Liver (tissue), 9 donors: Measurements from ENCODE around the gene ARHGEF10L. TPM values are rescaled to one million over a fixed set of nuclear protein-coding genes. Genes with fewer than 3 reads are reported as not detected.

Experiments
- DNase-seq: peaks from one replicate; pipeline ENCODE4 v3.0.0-alpha.2; 2017; ENCODE audit warnings: low spot score
- H3K27ac ChIP-seq, 2 donors: one replicate each; pipeline ENCODE4 v1.7.0; 2013; ENCODE audit warnings: inconsistent platforms in 2 of 2, low read length in 2 of 2, control low read depth in 1 of 2, low read depth in 1 of 2, mild to moderate bottlenecking in 1 of 2
- H3K27me3 ChIP-seq, 4 donors: one replicate each; pipeline versions ENCODE4 v1.6.1 to v1.7.0; 2013; ENCODE audit warnings: low read length in 3 of 4, inconsistent platforms in 1 of 4, mild to moderate bottlenecking in 1 of 4, moderate library complexity in 1 of 4; ENCODE audit not compliant: control insufficient read depth in 4 of 4, insufficient read depth in 4 of 4
- H3K36me3 ChIP-seq, 4 donors: one replicate each; pipeline versions ENCODE4 v1.6.1 to v1.7.0; 2013; ENCODE audit warnings: low read length in 3 of 4, mild to moderate bottlenecking in 3 of 4, low read depth in 1 of 4, moderate library complexity in 1 of 4; ENCODE audit not compliant: control insufficient read depth in 4 of 4, insufficient read depth in 3 of 4
- H3K4me1 ChIP-seq, 4 donors: one replicate each; pipeline versions ENCODE4 v1.6.1 to v1.7.0; 2013; ENCODE audit warnings: low read length in 3 of 4, mild to moderate bottlenecking in 3 of 4, moderate library complexity in 1 of 4; ENCODE audit not compliant: control insufficient read depth in 4 of 4, insufficient read depth in 4 of 4
- H3K4me3 ChIP-seq, 3 donors: one replicate each; pipeline versions ENCODE4 v1.6.1 to v1.7.0; 2013; ENCODE audit warnings: low read length in 3 of 3, control low read depth in 1 of 3, low read depth in 1 of 3, mild to moderate bottlenecking in 1 of 3
- H3K9ac ChIP-seq, 2 donors: one replicate each; pipeline ENCODE4 v1.7.0; 2013; ENCODE audit warnings: low read length in 2 of 2, mild to moderate bottlenecking in 2 of 2, moderate library complexity in 2 of 2, control low read depth in 1 of 2, low read depth in 1 of 2
- H3K9me3 ChIP-seq, 4 donors: one replicate each; pipeline versions ENCODE4 v1.6.1 to v1.7.0; 2013; ENCODE audit warnings: low read length in 3 of 4; ENCODE audit not compliant: control insufficient read depth in 4 of 4
- EGR1 ChIP-seq, 2 donors: IDR thresholded peaks; 2 replicates each; pipeline ENCODE4 v1.6.1; 2016 to 2018; ENCODE audit warnings: antibody characterized with exemption in 2 of 2, low read depth in 2 of 2
- FOXA2 ChIP-seq: IDR thresholded peaks from 2 replicates; pipeline ENCODE4 v1.6.1; 2016; ENCODE audit warnings: antibody characterized with exemption
- GABPA ChIP-seq, 2 donors: IDR thresholded peaks in 1 of 2; conservative IDR thresholded peaks in 1 of 2; 2 replicates each; pipeline ENCODE4 v1.6.1; 2016; ENCODE audit warnings: antibody characterized with exemption in 2 of 2, mild to moderate bottlenecking in 1 of 2, moderate library complexity in 1 of 2
- HNF4A ChIP-seq, 2 donors: conservative IDR thresholded peaks; 2 replicates each; pipeline ENCODE4 v1.6.1; 2016; ENCODE audit warnings: antibody characterized with exemption in 2 of 2, mild to moderate bottlenecking in 2 of 2
- JUND ChIP-seq, 2 donors: IDR thresholded peaks; 2 replicates each; pipeline ENCODE4 v1.6.1; 2016; ENCODE audit warnings: antibody characterized with exemption in 2 of 2
- MAX ChIP-seq: IDR thresholded peaks from 2 replicates; pipeline ENCODE4 v1.6.1; 2016; ENCODE audit warnings: antibody characterized with exemption
- NR2F2 ChIP-seq: IDR thresholded peaks from 2 replicates; pipeline ENCODE4 v1.6.1; 2016; ENCODE audit warnings: antibody characterized with exemption
- RAD21 ChIP-seq, 2 donors: IDR thresholded peaks; 2 replicates each; pipeline ENCODE4 v1.6.1; 2016; ENCODE audit warnings: antibody characterized with exemption in 2 of 2, mild to moderate bottlenecking in 2 of 2
- REST ChIP-seq: IDR thresholded peaks from 2 replicates; pipeline ENCODE4 v1.6.1; 2016; ENCODE audit warnings: antibody characterized with exemption, mild to moderate bottlenecking
- RXRA ChIP-seq, 2 donors: IDR thresholded peaks; 2 replicates each; pipeline ENCODE4 v1.6.1; 2017 to 2018; ENCODE audit warnings: antibody characterized with exemption in 2 of 2, mild to moderate bottlenecking in 1 of 2
- TAF1 ChIP-seq: conservative IDR thresholded peaks from 2 replicates; pipeline ENCODE4 v1.6.1; 2016; ENCODE audit warnings: antibody characterized with exemption, mild to moderate bottlenecking
- YY1 ChIP-seq: IDR thresholded peaks from 2 replicates; pipeline ENCODE4 v1.6.1; 2016; ENCODE audit warnings: antibody characterized with exemption, mild to moderate bottlenecking
- ZBTB33 ChIP-seq: IDR thresholded peaks from 2 replicates; pipeline ENCODE4 v1.6.1; 2016; ENCODE audit warnings: antibody characterized with exemption
- WGBS: extraction: QIAGEN DNeasy Blood & Tissue Kit; methylation state at CpG from one replicate; pipeline ENCODE4 v1.1.7; 2013; 5-methylcytosine and 5-hydroxymethylcytosine counted together
- polyA plus RNA-seq, 2 donors: library from polyadenylated mRNA; stranded (reverse) in 1 of 2; unstranded in 1 of 2; fragments of 200-250 nt in 1 of 2; fragments of >200 nt in 1 of 2; fragmentation: Nextera tagmentation in 1 of 2; extraction: Ambion mirVana in 1 of 2; gene quantifications; one replicate each; pipeline versions ENCODE4 v1.2.1 to v1.2.3, GENCODE V29; 2013 to 2015
- total RNA-seq, 2 donors: library from RNA; depleted of rRNA; stranded (reverse); fragments of >200 nt; gene quantifications; one replicate each; pipeline ENCODE4 v1.2.3, GENCODE V29; 2014
- TF ChIP-seq, protein P1 (sequence below): fragments of 150-350 bp; IDR thresholded peaks from 2 replicates; pipeline ENCODE4 v1.5.1; 2017; ENCODE audit warnings: improper control_type of control experiment, low read depth, low read length; ENCODE audit not compliant: missing input control
- donor health status: healthy.
- donor health status: healthy.
- donor health status: healthy.
- donor health status: healthy.
- donor health status: healthy.

ARHGEF10L gene
- total and polyA plus RNA-seq, 4 donors = 26.3 to 169 (median 57.5) TPM

- 82% methylated on average over 2 of the region's 2 CpGs for WGBS
- no peaks in the 10 kb centered on the region for H3K27me3 ChIP-seq
- H3K4me3 ChIP-seq = no peak overlapping the region
- H3K9ac ChIP-seq = no peak overlapping the region
- no peaks in the 10 kb centered on the region for H3K4me1 ChIP-seq
- TF ChIP-seq YY1 (no peak), JUND (IDR thresholded peaks at IDR 0.05) (no peak), ZBTB33 (no peak), TAF1 (no peak), MAX (no peak), HNF4A (conservative IDR thresholded peaks at IDR 0.05) (no peak), RXRA (IDR thresholded peaks at IDR 0.05) (no peak), EGR1 (IDR thresholded peaks at IDR 0.05; ENCODE audit: low read depth in 2 of 2) (no peak), REST (no peak), GABPA (IDR thresholded peaks at IDR 0.05 in 1 of 2, conservative IDR thresholded peaks at IDR 0.05 in 1 of 2) (no peak), RAD21 (IDR thresholded peaks at IDR 0.05) (no peak), FOXA2 (no peak), NR2F2 (no peak)
- TF ChIP-seq, protein P1, sequence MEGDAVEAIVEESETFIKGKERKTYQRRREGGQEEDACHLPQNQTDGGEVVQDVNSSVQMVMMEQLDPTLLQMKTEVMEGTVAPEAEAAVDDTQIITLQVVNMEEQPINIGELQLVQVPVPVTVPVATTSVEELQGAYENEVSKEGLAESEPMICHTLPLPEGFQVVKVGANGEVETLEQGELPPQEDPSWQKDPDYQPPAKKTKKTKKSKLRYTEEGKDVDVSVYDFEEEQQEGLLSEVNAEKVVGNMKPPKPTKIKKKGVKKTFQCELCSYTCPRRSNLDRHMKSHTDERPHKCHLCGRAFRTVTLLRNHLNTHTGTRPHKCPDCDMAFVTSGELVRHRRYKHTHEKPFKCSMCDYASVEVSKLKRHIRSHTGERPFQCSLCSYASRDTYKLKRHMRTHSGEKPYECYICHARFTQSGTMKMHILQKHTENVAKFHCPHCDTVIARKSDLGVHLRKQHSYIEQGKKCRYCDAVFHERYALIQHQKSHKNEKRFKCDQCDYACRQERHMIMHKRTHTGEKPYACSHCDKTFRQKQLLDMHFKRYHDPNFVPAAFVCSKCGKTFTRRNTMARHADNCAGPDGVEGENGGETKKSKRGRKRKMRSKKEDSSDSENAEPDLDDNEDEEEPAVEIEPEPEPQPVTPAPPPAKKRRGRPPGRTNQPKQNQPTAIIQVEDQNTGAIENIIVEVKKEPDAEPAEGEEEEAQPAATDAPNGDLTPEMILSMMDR = no peak
- no peak overlapping the region for H3K27ac ChIP-seq
- DNase-seq = no peak
- no peaks in the 10 kb centered on the region for H3K36me3 ChIP-seq
- no peaks in the 10 kb centered on the region for H3K9me3 ChIP-seq
Measured at GRCh38 chr1:17746920-17747319, 207.4 kb downstream of the ARHGEF10L start.

Other genes with a start within 250 kb of the ARHGEF10L start
- gene PADI4, start 231.5 kb upstream of the ARHGEF10L start, total RNA-seq = 1 to 10 TPM; 1.3 to 6.1 TPM
- gene PADI4, start 231.5 kb upstream of the ARHGEF10L start, polyA plus RNA-seq = under 1 TPM; 0.32 to 0.54 TPM
- gene PADI6, start 167.5 kb upstream of the ARHGEF10L start, total RNA-seq = not detected
- not detected for gene PADI6, start 167.5 kb upstream of the ARHGEF10L start, polyA plus RNA-seq
- 10 to 100 TPM in 1 of 2 donors, 1 to 10 TPM in 1; 8.6 to 36.7 TPM for gene RCC2, start 100.0 kb upstream of the ARHGEF10L start, total RNA-seq
- 1 to 10 TPM; 2.1 to 7.6 TPM for gene RCC2, start 100.0 kb upstream of the ARHGEF10L start, polyA plus RNA-seq
- gene ACTL8, start 215.6 kb downstream of the ARHGEF10L start, total RNA-seq = not detected
- not detected for gene ACTL8, start 215.6 kb downstream of the ARHGEF10L start, polyA plus RNA-seq